Hypothalamus (tissue), 51 donors: ENCODE measurements around the gene CHMP4B.

Experiments used
- DNase-seq, 51 donors: peaks; one replicate each; lab custom pipeline; 2025; lab: John Stamatoyannopoulos, UW

The CHMP4B gene

DNA sequence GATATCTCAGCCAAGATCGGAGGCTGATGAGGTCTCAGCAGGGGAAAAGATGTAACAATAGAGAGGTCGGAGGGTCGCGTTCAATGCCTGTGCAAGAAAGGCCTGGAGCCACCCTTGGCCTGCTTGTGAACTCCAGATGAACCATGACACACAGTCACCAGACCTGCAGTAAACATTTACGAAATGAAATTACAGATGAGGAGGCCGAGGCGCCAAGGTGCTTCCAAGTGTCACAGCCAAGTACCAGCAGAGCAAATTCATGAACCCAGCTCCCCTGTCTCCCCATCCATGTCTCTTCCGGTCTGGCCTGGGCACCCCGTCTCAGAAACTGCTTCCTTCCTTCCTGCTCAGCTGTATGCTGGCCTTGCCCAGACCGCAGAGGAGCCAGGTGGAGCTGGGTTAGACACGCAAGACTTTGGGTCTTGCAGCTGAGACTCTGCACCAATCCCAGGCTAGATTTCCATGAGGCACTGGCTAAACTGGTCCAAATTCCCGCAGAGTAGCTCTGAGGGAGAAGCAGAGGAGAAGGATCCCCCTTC is 48.1 kb downstream of the CHMP4B start:
- DNase-seq = no peak

DNA sequence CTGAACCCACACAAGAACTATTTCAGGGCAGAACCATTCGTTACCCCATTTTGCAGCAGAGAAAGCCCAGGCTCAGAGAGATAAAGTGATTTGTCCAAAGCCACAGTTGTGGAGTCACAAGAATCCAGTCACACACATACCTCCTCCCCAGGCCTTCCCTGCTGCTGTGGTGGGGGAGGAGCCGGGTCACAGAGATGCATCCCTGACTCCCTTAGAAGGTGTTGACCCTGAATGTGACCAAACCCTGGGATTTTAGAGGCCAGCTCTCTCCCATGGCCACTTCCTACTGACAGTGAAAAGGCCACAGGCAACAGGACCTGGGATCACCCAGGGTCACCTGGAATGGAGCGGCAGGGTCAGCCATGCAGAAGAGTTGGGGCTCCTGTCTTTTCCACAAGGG is 48.6 kb downstream of the CHMP4B start:
- no peak for DNase-seq

DNA sequence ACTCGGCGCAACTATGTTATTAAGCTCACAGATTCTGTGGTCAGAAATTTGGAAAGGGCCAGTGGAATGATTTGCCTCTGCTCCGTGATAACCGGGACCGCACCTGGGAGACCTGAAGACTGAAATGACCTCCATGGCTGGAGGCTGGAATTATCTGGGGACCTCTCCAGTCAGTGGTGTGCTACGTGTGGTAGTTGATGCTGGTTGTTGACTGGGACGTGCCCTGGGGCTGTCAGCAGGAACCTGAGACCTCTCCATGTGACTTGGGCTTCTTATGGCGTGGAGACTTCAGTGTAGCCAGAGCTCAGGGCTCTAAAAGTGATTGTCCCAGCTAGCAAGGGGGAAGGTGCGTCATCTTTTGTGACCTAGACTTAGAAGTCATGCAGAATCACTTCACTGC is 50.3 kb downstream of the CHMP4B start:
- no peak for DNase-seq

DNA sequence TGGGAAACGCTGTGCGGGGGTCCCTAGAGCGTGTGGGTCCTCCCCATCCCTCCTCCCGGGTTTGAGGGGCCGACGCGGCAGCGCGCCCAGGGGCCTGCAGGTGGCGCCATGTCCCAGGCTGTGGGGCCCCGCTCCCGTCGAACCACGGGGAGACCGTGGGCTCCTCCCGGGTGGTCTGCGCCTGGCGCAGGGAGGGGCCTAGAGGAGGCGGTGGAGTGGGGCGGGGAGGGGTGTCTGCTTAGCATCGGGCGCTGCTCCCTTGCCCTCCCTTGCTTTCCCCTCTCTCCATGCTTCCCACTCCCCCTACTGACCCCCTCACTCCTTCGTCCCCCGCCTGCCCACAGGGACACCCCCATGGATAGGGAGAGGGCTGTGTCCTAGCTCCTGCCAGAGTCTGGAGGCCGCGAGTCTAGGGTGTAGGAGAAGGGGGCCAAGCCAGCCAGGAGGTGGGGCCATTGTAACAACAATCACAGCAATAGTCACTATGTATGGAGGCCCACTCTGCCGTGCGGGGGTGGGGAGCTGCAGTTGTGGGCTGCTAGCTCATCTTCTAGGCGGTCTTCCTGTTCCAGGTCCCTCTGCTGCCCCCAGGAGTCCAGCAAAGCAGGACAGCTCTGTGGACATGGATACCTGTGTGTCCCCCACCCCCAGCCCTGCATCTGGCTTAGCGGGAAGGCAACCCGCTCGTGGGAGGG is 51.7 kb downstream of the CHMP4B start:
- peak in 22 of 51 donors; percentile 3 to 48 (median 22) for DNase-seq

DNA sequence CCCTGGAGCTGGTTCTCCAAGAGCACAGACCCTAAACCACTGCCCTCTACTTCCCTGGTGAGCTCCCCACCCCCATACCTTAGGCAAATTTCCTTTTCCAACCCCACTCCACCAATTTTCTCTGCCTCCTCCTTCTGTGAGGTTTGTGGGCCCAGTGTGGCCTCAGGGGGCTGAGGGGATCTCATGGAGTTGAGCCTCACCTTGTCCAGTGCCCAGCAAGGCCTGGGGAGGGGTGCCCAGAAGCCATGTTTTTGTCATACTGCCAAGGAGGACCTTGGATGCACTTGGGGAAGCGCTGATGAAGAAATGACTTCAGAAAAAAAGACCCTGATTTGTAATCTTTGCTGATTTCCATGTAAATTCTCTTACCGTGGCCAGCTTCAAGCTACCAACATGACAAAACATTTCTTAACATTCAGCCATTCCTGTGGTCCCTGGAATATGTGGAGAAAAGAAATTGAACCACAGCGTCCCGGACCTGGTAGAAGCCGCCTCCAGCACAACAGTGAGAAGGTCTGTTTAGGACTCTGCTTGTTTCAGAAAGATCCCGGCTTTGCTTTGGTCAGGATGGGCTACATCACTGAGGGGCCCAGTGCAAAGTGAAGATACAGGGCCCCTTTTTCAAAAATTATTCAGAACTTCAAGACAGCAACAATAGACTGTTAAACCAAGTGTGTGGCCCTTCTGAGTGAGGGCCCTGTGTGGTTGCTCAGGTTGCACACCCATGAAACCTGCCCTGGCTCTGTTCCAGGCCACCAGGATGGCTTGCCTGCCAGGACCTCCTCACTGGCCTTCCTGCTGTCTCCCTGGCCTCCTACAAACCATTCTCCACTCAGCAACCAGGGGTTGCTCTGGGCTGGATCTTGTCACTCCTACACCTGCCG is 52.5 kb downstream of the CHMP4B start:
- DNase-seq = no peak

DNA sequence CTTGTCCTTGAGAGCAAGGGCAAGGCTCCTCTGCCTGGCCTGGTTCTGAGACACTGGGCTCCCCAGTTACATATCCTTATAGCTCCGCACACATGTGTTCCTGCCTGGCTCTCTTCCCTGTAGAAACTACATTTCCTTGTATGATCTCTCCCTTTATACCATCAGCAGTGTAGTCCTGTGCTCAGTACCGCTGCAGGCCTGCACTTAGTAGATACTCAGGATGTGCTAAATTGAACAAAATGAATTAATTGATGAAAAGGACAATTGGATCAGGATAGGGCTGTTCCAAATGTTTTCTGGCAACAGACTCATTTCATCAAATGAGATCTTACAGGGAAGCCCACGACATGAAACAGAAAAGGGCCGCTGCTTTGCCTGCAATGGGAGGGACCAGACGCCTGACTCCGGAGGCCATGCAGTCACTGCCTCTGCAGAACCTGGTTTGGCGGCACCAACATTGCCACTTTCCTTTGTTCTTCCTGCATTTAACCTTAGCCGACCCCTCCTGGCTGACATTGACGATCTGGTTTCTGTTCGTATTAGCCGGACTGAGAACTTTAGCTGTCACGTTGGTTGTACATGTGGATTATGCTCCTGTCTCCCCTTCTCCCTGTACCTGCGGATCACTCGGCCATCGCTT is 53.3 kb downstream of the CHMP4B start:
- DNase-seq = no peak

DNA sequence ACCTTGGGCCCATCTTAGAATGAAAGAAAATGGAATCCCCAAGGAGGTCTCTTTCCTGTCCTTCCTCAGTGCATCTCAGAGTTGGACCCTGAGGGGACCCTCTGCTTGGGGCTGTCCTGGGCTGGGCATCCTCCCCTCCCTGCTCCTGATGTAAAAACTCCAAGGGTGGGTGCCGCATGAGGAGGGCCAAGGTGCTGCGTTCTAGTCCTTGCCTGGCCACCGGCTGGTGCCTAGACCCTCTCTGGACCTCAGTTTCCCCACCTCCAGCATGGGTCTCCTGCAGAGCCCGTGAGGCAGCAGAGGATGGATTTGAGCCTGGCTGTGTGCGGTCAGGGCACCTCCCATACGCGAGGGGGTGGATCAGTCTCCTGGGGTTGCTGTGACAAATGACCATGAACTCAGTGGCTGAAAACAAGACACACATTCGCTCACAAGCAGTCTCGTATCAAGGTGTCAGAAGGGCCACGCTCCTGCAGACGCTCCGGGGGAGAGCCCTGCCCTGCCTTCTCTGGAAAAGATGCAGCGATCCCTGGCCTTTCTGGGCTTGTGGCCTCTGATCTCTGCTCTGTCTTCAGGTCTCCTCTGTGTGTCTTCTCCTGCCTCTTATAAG is 54.7 kb downstream of the CHMP4B start:
- no peak for DNase-seq

DNA sequence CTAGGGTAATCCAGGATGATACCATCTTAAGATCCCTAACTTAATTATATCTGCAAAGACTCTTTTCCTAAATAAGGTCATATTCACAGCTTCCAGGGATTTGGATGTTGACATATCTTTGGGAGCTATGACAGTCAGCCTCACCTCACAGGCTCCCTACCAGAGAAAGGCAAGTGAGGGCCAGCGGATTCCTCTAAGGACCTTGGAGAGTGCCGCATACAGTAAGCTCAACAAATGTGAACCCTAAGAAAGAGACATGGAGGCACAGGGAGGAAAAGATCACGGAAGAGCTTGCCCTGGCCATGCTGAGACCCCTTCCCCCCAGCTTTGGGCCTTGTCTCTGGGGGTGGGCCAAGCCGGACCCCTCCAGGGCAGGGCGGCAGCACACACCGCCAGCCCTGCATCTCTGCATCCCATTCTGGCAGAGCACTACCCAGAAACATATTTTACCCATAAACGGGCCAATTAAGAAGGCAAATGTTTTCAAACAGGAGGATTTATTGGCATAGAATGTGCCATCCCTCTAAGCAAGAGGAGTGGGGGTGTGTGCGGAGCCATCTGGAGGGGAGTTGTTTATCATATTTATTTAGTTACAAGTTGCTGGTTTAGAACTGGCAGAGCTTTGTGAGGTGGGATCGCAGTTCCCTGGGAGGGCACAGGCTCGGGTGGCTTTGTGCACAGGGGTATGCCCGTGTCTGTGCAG is 55.4 kb downstream of the CHMP4B start:
- no peak for DNase-seq

DNA sequence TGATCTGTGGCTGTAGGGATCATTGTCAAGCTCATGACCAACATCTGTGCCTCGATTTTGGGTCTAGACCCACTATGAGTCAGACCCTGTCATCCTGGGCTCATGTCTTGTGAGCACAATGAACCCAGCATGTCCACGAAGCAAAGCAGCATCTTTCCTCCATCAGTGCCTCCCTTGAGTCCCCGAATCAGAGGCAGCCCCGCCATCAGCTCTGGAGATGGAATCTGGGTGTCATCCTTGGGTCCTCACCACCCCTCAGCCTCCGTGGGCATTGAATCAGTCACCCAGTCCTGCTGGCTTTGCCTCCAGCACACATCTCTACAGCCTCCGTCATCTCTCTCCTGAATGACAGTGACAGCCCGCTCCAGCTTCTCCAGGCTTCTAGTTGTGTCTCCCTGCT is 56.9 kb downstream of the CHMP4B start:
- no peak for DNase-seq

DNA sequence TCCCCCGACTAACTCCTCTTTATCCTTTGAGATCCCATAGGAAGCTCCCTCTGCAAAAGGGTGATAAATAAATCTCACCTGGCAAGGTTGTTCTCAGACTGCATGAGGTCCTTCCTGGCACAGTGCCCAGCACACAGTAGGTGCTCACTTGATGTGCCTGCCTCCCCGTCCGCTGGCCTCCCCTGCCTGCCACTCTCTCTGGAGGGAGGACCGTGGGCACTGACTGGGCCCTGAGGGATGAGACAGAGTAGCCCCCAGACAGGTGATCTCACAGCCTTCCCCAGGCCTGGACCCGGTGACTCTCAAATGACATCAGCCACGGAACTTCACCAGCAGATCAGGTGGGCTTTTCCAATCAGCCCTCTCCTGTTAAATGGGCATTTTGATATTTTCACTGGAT is 57.4 kb downstream of the CHMP4B start:
- no peak for DNase-seq

DNA sequence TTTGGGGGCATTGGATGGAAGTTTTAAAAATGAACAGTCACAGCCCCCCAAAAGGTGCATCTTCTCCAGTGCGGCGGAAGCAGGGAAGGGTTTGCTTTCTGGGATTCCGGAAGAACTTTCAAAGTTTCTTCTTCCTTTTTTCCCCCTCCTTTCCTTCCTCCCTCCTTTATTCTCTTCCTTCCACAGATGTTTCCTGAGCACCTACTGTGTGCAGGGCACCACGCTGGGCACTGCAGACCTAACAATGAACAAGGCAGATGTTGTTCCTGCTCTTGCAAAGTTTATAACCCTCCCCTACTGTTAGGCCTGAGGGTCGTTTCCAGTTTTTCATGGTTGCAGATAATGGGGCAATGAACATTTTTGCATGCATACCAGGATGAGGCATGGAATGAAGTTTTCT is 58.1 kb downstream of the CHMP4B start:
- DNase-seq = no peak

DNA sequence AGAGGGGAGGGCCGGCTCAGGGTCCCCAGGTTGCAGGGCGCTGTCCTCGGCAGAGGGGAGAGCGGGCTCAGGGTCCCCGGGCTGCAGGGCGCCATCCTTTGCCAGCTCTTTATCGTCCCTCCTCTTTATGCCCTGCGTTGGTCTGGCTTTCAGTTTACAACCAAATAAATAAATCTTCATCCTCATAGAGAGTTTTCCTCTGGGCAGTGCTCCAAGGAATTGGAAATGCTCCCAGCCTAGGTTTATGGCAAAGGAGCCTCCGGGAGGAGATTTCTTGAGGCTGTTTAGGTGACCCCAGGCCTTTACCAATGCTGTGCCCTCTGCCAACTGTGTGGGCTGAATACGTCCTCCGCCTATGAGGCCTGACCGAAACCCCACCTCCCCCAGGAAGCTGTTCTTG is 60.2 kb downstream of the CHMP4B start:
- DNase-seq = peak in 1 of 51 donors; percentile 3

DNA sequence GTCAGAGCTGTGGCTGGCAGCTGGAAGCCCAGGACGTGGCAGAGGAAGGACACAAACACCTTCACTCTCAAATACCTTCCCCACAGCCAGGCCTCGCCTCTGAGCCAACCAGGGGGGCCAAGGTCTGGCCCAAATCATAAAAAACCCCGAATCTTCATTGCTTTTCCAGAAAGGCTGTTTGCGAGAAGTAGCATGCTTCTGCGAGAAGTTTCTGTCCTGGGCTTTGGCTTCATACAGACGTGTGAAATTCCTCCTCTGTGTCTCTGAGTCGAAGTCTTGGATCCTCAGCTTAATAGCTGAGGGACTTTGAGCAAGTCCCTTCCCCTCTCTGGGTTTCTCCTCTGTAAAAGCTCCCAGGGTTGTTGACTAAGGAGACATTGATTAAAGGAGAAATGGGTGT is 63.0 kb downstream of the CHMP4B start:
- no peak for DNase-seq

DNA sequence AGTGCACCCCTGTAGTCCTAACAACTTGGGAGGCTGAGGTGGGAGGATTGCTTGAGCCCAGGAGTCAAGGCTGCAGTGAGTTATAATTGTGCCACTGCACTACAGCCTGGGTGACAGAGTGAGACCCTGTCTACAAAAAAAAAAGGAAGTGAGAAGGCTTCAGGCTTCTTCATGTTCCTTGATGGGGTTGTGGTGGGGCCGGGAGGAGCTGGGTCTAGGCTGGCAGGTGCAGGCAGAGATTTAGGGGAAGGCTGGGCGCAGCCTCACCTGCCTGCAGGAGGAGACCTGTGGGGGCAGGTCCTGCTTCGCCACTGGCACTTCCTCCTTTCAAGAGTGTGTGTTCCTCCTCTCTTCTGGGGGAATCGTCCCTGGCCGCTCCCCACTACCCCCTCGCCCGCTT is 63.9 kb downstream of the CHMP4B start:
- no peak for DNase-seq

DNA sequence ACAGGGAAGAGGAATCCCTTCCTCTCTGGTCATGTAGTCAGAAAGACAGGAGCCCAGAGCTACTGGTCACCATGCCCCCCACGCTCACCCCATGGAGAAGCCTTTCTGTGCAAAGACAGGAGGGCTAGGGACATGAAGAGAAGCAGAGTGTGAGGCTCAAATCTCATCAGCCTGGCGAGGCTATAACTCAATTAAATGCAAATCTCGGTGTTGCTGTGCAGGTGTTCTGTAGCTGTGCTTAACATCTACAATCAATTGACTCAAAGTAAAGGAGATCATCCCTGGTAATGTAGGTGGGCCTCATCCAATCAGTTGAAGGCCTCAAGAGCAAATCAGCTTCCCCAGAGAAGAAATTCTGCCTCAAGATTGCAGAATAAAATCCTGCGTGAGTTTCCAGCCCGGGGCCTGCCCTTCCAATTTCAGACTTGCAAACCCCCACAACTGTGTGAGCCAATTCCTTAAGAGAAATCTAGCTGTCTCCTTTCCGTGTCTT is 64.4 kb downstream of the CHMP4B start:
- DNase-seq = no peak

DNA sequence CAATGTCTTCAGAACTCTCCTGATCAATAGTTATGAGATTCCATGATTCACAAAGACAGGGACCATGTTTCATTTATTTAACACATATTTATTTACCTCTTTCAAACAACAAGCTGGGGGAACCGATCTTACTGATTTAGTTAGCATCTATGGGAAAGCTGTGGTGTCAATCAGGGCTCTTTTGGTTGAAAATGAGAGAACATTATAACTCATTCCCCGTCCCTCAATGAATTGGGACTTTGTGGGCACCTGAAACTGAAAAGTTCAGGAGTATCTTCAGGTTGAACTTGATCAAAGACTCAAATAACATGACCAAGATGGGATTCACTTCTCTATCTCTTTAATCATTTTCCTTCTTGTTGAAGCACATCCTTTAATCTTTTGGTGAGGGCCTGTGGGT is 67.4 kb downstream of the CHMP4B start:
- no peak for DNase-seq

DNA sequence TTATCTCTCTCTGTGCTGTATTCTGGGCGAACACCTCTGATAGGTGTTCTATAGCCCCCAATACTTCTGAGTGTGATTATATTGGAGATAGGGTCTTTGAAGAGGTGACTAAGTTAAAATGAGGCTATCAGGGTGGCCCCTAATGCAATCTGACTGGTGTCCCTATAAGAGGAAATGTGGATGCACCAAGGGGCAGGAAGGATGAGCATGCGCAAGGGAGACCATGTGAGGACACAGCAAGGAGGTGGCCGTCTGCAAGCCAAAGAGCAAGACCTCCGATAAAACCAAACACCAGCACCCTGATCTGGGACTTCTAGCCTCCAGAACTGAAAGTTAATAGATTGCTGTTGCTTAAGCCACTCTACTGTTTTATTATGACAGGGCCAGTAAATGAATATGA is 69.2 kb downstream of the CHMP4B start:
- no peak for DNase-seq

DNA sequence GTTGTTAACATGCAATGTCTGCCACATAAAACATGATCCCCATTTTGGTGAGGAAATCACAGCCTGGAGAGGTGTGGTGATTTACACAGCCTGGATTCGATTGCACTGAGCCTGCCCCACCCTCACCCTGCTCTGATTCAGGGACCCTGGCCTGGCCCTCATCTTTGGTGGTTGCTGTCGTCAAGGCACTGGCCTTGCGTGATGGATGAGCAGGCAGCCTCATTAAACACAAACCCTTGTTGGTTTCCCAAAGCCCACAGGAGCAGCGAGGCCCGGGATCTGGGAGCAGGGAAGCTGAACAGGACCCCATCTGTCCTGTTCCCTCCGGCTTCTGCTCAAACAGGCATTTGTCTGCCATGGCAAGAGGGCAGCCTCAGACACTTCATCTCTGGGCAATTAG is 70.8 kb downstream of the CHMP4B start:
- no peak for DNase-seq

DNA sequence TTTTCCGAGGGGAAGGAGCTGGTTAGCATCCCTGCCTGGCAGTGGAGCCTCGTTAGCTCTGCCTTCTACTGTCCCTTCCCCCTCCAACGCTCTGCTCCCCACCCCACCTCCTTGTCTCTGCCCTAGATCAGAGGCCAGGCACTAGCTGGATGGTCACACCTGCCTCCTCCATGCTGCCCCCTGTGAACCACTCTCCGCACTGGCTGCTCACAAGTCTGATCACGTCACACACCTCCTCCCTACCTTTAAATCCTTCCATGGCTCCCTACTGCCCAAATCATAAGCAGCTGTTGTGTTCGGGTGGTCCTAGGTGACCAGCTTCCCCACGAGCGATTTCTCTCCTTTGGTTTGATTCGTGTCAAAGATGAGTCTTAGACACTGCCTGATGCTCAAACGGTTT is 71.3 kb downstream of the CHMP4B start:
- no peak for DNase-seq

DNA sequence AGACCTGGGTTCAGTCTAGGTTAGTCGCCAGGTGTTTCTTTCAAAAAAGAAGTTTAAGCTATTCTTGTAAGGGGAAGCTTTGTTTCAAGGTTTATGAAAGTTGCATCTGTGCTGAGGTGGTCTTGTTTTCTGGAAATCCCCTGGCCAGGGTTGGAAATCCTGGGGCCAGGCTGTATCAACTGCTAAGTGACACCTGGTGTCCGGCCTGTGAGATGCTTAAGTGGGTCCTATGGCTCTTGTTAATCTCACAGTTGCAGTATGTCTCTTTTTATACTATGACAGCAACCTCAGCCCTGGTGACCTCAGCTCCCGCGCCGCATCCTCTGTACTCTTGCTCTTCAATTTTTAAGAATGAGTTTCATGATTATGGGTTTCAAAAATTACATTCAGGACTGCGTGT is 72.0 kb downstream of the CHMP4B start:
- DNase-seq = no peak
